ENCODE data around the gene XRCC1. TPM values are rescaled to one million over a fixed set of nuclear protein-coding genes. Genes with fewer than 3 reads are reported as not detected.

Gene XRCC1
- total and polyA plus RNA-seq, 4 experiments from 2014 or later: 16.3 to 41.0 (median 31.2) TPM

DNA sequence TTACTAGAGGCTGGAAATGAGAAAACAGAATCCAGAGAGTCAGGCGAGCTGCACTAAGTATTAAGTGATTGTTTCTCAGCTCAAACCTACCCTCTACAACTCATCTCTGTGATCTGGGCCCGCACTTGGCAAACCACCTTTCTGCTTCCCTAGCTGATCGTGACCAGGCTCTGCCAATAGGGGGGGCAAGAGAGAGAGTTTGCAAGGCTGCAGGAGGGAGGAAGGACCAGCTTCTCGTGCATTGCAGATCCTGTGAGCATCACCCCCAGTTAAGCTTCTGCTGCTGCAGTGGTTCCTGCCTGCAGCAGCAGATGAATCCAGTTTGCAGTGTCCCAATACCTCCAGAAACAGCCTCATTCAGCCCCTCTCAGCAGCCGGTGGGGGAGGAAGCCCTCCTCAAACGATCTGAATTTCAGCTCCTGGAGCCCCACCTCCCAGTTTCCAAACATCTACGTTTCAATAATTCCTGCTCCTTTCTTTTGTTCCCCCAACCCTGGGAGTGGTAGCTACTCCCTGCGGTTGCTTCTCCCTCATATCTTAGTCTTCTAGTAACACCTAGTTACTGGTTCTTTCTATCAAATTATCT is 20.0 kb downstream of the XRCC1 start:
- peak overlapping the region in 2 of 8 donors; percentile 31 to 52 for H3K4me3 Mint-ChIP-seq
- Histone ChIP-seq H3K27ac (ENCODE audit: low read depth, low read length) (no peak overlapping the region), H3K4me1 (ENCODE audit: insufficient read depth, low read length) (peaks cover 7% of the 10 kb centered on the region), H3K36me3 (ENCODE audit: insufficient read depth, low read length) (peaks cover 48% of the 10 kb centered on the region), H3K9me3 (ENCODE audit: control insufficient read depth in 1 of 2, low read length in 2 of 2) (no peaks in the 10 kb centered on the region), H3K4me3 (ENCODE audit: low read length in 2 of 2) (no peak overlapping the region), H3K27me3 (ENCODE audit: insufficient read depth, low read length) (no peaks in the 10 kb centered on the region)
- DNase-seq: peak; percentile 81 to 85 (median 82)
- POLR2A ChIA-PET (ENCODE audit: partially characterized antibody): interaction anchor here (0.7 to 3.6 kb wide), 12 partner anchors 8 to 229 kb away, joined by 3 to 61 read pairs (median 4); partner anchors contain the start of genes IRGQ, PINLYP, XRCC1 and ZNF428
- intact Hi-C loops (cut with micrococcal nuclease): loop anchor here (1.0 to 2.0 kb wide), 3 partner anchors 8 to 41 kb away; partner anchors contain the start of genes IRGQ and ZNF576
- CTCF ChIA-PET (ENCODE audit: partially characterized antibody): interaction anchor here (0.5 to 11.2 kb wide), 46 partner anchors 9 to 254 kb away, joined by 3 to 245 read pairs (median 5); partner anchors contain the start of genes IRGQ, PINLYP, PLAUR and XRCC1
- H3K4me1 Mint-ChIP-seq: peaks cover 10 to 19% (median 12%) of the 10 kb centered on the region in 4 donors
- H3K27ac Mint-ChIP-seq: peak overlapping the region; percentile 6 to 85 (median 77)
- H3K27me3 Mint-ChIP-seq: no peaks in the 10 kb centered on the region
- H3K9me3 Mint-ChIP-seq: no peaks in the 10 kb centered on the region
- H3K36me3 Mint-ChIP-seq: peaks cover 24 to 37% of the 10 kb centered on the region in 2 donors

DNA sequence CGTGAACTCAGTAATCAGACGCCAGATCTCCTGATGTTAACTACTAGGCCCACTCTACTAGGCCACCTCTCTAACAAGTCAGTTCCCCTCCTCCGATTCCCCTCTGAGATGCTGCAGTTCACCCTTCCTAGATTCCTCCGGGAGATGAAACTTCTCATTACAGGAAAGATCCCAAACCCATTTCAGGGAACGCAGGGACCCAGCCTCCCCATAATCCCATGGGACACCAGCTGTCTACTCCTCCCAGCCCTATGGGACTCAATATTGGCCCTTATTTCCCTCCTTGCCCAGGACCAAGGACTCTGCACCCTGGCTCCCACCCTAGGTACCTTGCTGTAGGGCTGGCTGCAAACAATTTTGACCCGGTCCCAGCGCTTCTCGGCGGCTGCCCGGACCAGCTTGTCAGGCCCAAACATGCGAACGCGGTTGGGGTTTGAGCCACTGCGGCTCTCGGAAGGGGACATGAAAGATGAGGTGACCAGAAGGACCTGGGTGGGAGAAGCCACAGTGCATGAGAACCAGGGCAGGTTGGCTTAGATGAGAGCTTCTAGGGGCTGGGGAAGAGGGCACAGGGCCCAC is 20.9 kb downstream of the XRCC1 start:
- H3K27me3 Mint-ChIP-seq: no peaks in the 10 kb centered on the region
- H3K36me3 Mint-ChIP-seq: peaks cover 23 to 42% of the 10 kb centered on the region in 2 donors
- CTCF ChIA-PET (ENCODE audit: partially characterized antibody): interaction anchor here (0.5 to 11.2 kb wide), 38 partner anchors 8 to 255 kb away, joined by 3 to 245 read pairs (median 6); partner anchors contain the start of genes IRGQ, PINLYP, PLAUR and XRCC1
- intact Hi-C loops (cut with micrococcal nuclease): loop anchor here (2.0 kb wide), 1 partner anchor 20 kb away; no protein-coding TSS in a partner anchor
- Histone ChIP-seq H3K9me3 (ENCODE audit: control insufficient read depth in 1 of 2, low read length in 2 of 2) (no peaks in the 10 kb centered on the region), H3K27ac (ENCODE audit: low read depth, low read length) (no peak overlapping the region), H3K4me1 (ENCODE audit: insufficient read depth, low read length) (peaks cover 7% of the 10 kb centered on the region), H3K27me3 (ENCODE audit: insufficient read depth, low read length) (no peaks in the 10 kb centered on the region), H3K4me3 (ENCODE audit: low read length in 2 of 2) (no peak overlapping the region), H3K36me3 (ENCODE audit: insufficient read depth, low read length) (peaks cover 48% of the 10 kb centered on the region)
- peaks cover 8 to 12% (median 11%) of the 10 kb centered on the region in 4 donors for H3K4me1 Mint-ChIP-seq
- H3K27ac Mint-ChIP-seq: peak overlapping the region in 4 of 7 donors; percentile 62 to 82 (median 76)
- H3K4me3 Mint-ChIP-seq: no peak overlapping the region
- POLR2A ChIA-PET (ENCODE audit: partially characterized antibody): interaction anchor here (1.0 to 3.6 kb wide), 12 partner anchors 9 to 230 kb away, joined by 3 to 61 read pairs (median 4); partner anchors contain the start of genes IRGQ, PINLYP, XRCC1 and ZNF428
- DNase-seq: no peak
- no peaks in the 10 kb centered on the region for H3K9me3 Mint-ChIP-seq

DNA sequence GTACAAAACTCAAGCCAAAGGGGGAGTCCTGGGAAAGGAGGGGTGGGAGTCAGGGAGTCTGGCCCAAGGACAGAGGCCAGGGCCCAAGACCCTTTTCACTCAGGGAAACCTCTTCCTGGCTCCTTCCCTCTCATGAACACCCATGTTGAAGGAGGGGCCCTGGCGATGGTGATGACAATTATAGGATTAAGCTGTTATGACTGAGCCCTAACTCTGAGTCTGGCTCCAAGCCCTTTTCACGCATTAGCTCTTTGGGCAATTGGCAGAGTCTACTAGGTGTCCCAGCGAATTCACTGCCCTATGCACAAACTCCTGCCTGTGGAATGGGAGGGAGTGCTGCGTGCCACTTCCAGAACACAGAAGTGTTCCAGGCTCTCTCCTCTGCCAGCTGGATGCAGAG is 21.7 kb downstream of the XRCC1 start:
- Mint-ChIP-seq H3K36me3 (peaks cover 22 to 45% of the 10 kb centered on the region in 2 donors), H3K4me3 (no peak overlapping the region), H3K9me3 (no peaks in the 10 kb centered on the region), H3K27ac (peak overlapping the region in 3 of 7 donors; percentile 18 to 62 (median 59)), H3K27me3 (no peaks in the 10 kb centered on the region), H3K4me1 (peaks cover 8 to 12% (median 10%) of the 10 kb centered on the region in 4 donors)
- no peak for DNase-seq
- no peak overlapping the region for H3K27ac ChIP-seq (ENCODE audit: low read depth, low read length)
- ChIA-PET CTCF (ENCODE audit: partially characterized antibody) (interaction anchor here (1.0 to 11.2 kb wide), 9 partner anchors 18 to 107 kb away, joined by 5 to 245 read pairs (median 19); partner anchors contain the start of genes IRGQ, XRCC1, ZNF575 and ZNF576), POLR2A (ENCODE audit: partially characterized antibody) (interaction anchor here (0.8 to 3.6 kb wide), 6 partner anchors 10 to 231 kb away, joined by 3 to 61 read pairs (median 4); partner anchors contain the start of genes IRGQ, PINLYP, XRCC1 and ZNF576)
- H3K36me3 ChIP-seq (ENCODE audit: insufficient read depth, low read length): peaks cover 48% of the 10 kb centered on the region
- no peaks in the 10 kb centered on the region for H3K27me3 ChIP-seq (ENCODE audit: insufficient read depth, low read length)
- H3K4me1 ChIP-seq (ENCODE audit: insufficient read depth, low read length): peaks cover 7% of the 10 kb centered on the region
- intact Hi-C loops (cut with micrococcal nuclease): loop anchor here (2.0 kb wide), 1 partner anchor 19 kb away; no protein-coding TSS in a partner anchor
- H3K4me3 ChIP-seq (ENCODE audit: low read length in 2 of 2): no peak overlapping the region
- no peaks in the 10 kb centered on the region for H3K9me3 ChIP-seq (ENCODE audit: control insufficient read depth in 1 of 2, low read length in 2 of 2)

DNA sequence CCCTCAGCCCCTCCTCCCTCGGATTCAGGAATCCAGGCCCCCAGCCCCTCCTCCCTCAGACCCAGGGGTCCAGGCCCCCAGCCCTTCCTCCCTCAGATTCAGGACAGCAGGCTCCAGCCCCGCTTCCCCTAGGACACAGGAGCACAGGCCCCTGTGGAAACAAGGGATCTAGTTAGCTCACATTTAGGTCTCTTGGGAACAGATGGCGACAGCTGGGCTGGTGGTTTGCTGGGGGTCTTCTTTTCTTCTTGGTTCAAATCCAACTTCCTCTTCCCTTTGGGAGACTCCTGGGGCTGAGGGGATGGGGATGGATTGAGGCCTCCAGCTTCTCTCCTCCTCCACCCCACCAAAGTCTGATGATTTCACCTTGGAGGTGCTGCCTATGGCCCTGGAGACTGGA is 22.7 kb downstream of the XRCC1 start:
- Histone ChIP-seq H3K27ac (ENCODE audit: low read depth, low read length) (no peak overlapping the region), H3K36me3 (ENCODE audit: insufficient read depth, low read length) (peaks cover 48% of the 10 kb centered on the region), H3K9me3 (ENCODE audit: control insufficient read depth in 1 of 2, low read length in 2 of 2) (no peaks in the 10 kb centered on the region), H3K27me3 (ENCODE audit: insufficient read depth, low read length) (no peaks in the 10 kb centered on the region), H3K4me1 (ENCODE audit: insufficient read depth, low read length) (peaks cover 7% of the 10 kb centered on the region), H3K4me3 (ENCODE audit: low read length in 2 of 2) (no peak overlapping the region)
- no peaks in the 10 kb centered on the region for H3K9me3 Mint-ChIP-seq
- intact Hi-C loops (cut with micrococcal nuclease): no loop called here
- H3K27me3 Mint-ChIP-seq: no peaks in the 10 kb centered on the region
- H3K27ac Mint-ChIP-seq: peak overlapping the region in 2 of 7 donors; percentile 36 to 85
- H3K4me3 Mint-ChIP-seq: no peak overlapping the region
- H3K4me1 Mint-ChIP-seq: peaks cover 8 to 12% (median 10%) of the 10 kb centered on the region in 4 donors
- CTCF ChIA-PET (ENCODE audit: partially characterized antibody): interaction anchor here (1.0 to 11.2 kb wide), 3 partner anchors 17 to 42 kb away, joined by 5 to 245 read pairs (median 64); partner anchors contain the start of genes IRGQ, ZNF575 and ZNF576
- no peak for DNase-seq
- peaks cover 22 to 41% of the 10 kb centered on the region in 2 donors for H3K36me3 Mint-ChIP-seq
- POLR2A ChIA-PET (ENCODE audit: partially characterized antibody): interaction anchor here (0.9 to 1.2 kb wide), 2 partner anchors 42 to 49 kb away, joined by 3 read pairs; no protein-coding TSS in a partner anchor

DNA sequence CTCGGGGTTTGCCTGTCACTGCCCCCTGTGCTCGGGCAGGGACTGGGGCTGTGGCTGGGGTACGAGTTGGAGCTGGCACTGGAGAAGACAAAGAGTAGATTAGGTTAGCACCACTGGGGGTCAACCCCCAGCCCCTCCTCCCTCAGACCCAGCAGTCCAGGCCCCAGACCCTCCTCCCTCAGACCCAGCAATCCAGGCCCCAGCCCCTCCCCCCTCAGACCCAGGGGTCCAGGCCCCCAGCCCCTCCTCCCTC is 23.2 kb downstream of the XRCC1 start:
- peaks cover 22 to 38% of the 10 kb centered on the region in 2 donors for H3K36me3 Mint-ChIP-seq

DNA sequence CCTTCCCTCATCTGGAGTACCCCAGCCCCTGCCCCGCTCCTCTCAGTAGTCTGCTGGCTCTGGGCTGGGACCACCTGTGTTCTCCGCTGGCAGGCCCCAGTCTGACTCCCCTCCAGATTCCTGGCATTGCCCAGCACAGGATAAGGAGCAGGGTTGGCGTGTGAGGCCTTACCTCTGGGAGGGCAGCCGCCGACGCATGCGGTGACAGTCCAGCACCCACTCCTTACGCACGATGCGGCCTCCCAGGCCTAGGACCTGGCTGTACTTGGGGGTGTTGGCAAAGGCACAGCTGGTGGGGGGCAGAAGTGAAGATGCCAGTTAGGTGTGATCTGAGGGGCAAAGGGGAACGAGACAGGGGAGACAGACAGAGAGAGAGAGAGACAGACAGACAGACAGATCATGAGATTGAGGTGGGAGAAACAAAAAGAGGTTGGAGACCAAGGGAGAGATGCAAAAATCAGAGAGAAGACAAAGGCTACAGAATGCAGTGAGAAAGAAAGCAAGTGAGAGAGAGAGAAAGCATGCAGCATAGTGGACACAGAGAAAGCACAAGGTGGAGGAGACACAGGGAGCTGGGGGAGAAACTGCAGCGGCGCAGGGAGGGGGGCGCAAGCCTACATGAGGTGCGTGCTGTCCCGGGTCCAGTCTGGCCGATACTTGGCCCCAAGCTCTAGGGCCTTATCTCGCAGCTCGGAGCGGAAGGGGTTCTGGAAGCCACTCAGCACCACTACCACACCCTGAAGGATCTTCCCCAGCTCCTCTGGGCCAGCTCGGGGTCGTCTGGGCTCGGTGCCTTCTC is 23.7 kb downstream of the XRCC1 start:
- no peaks in the 10 kb centered on the region for H3K27me3 ChIP-seq (ENCODE audit: insufficient read depth, low read length)
- DNase-seq: no peak
- H3K36me3 Mint-ChIP-seq: peaks cover 22 to 39% of the 10 kb centered on the region in 2 donors
- no peaks in the 10 kb centered on the region for H3K9me3 ChIP-seq (ENCODE audit: control insufficient read depth in 1 of 2, low read length in 2 of 2)
- H3K36me3 ChIP-seq (ENCODE audit: insufficient read depth, low read length): peaks cover 48% of the 10 kb centered on the region
- CTCF ChIA-PET (ENCODE audit: partially characterized antibody): interaction anchor here (11.2 kb wide), 1 partner anchor 43 kb away, joined by 245 read pairs; the partner anchor contains the start of genes IRGQ and ZNF576
- H3K27me3 Mint-ChIP-seq: no peaks in the 10 kb centered on the region
- POLR2A ChIA-PET (ENCODE audit: partially characterized antibody): interaction anchor here (0.9 kb wide), 1 partner anchor 43 kb away, joined by 3 read pairs; no protein-coding TSS in a partner anchor
- no peaks in the 10 kb centered on the region for H3K9me3 Mint-ChIP-seq
- intact Hi-C loops (cut with micrococcal nuclease): no loop called here
- H3K4me3 Mint-ChIP-seq: no peak overlapping the region
- no peak overlapping the region for H3K4me3 ChIP-seq (ENCODE audit: low read length in 2 of 2)
- no peak overlapping the region for H3K27ac ChIP-seq (ENCODE audit: low read depth, low read length)
- H3K4me1 ChIP-seq (ENCODE audit: insufficient read depth, low read length): peaks cover 7% of the 10 kb centered on the region
- H3K4me1 Mint-ChIP-seq: peaks cover 8 to 12% (median 10%) of the 10 kb centered on the region in 4 donors
- H3K27ac Mint-ChIP-seq: peak overlapping the region in 4 of 7 donors; percentile 33 to 81 (median 43)

More for the DNA sequence above, 23.2 kb downstream of the XRCC1 start:
- H3K4me3 Mint-ChIP-seq: no peak overlapping the region
- H3K4me1 Mint-ChIP-seq: peaks cover 8 to 12% (median 10%) of the 10 kb centered on the region in 4 donors
- ChIA-PET POLR2A (ENCODE audit: partially characterized antibody) (interaction anchor here (0.9 kb wide), 1 partner anchor 42 kb away, joined by 3 read pairs; no protein-coding TSS in a partner anchor), CTCF (ENCODE audit: partially characterized antibody) (interaction anchor here (7.6 to 11.2 kb wide), 2 partner anchors 17 to 43 kb away, joined by 64 to 245 read pairs; partner anchors contain the start of genes IRGQ, ZNF575 and ZNF576)
- no peak overlapping the region for H3K4me3 ChIP-seq (ENCODE audit: low read length in 2 of 2)
- no peaks in the 10 kb centered on the region for H3K27me3 ChIP-seq (ENCODE audit: insufficient read depth, low read length)
- H3K27ac ChIP-seq (ENCODE audit: low read depth, low read length): no peak overlapping the region
- H3K36me3 ChIP-seq (ENCODE audit: insufficient read depth, low read length): peaks cover 48% of the 10 kb centered on the region
- no peak for DNase-seq
- H3K4me1 ChIP-seq (ENCODE audit: insufficient read depth, low read length): peaks cover 7% of the 10 kb centered on the region
- intact Hi-C loops (cut with micrococcal nuclease): no loop called here
- H3K9me3 ChIP-seq (ENCODE audit: control insufficient read depth in 1 of 2, low read length in 2 of 2): no peaks in the 10 kb centered on the region
- H3K27ac Mint-ChIP-seq: no peak overlapping the region
- H3K9me3 Mint-ChIP-seq: no peaks in the 10 kb centered on the region
- H3K27me3 Mint-ChIP-seq: no peaks in the 10 kb centered on the region

All from CD4-positive, alpha-beta memory T cell (primary cell).